DLD1 (cell line): ENCODE measurements around the gene TUBB2B.
"Not testable (repeated sequence)": the region's sequence is repeated elsewhere in the genome, so short reads cannot be mapped to it uniquely, and the experiment has no call there.

Experiments used
- in situ Hi-C: cut with HindIII; loops from 2 replicates; pipeline ENCODE4 v1.10.0; 2017; ENCODE audit warnings: low sequenced_read_pairs

TUBB2B gene

GRCh38 chr6:3258720-3259490 lies 31.5 kb upstream of the TUBB2B start, which contains the start of gene PSMG4:
TSS of gene PSMG4 (plus strand) at chr6:3258947. CDS start at chr6:3259023, 76 bp downstream.
- in situ Hi-C loops, result no loop called here

GRCh38 chr6:3258201-3258600 lies 30.7 kb upstream of the TUBB2B start:
- in situ Hi-C loops, result no loop called here

- in situ Hi-C loops, result no loop called here
These were observed 26.1 kb upstream of the TUBB2B start for GRCh38 chr6:3253597-3253961.

GRCh38 chr6:3252861-3253596 lies 25.6 kb upstream of the TUBB2B start:
- in situ Hi-C loops, result no loop called here

GRCh38 chr6:3252369-3252768 lies 24.9 kb upstream of the TUBB2B start:
- in situ Hi-C loops, result no loop called here

GRCh38 chr6:3251462-3252314 lies 24.2 kb upstream of the TUBB2B start:
- in situ Hi-C loops, result no loop called here

GRCh38 chr6:3250231-3250675 lies 22.8 kb upstream of the TUBB2B start:
- in situ Hi-C loops, result no loop called here

- in situ Hi-C loops, result no loop called here
These were observed 22.4 kb upstream of the TUBB2B start for GRCh38 chr6:3249821-3250220.

GRCh38 chr6:3247255-3248146 lies 20.0 kb upstream of the TUBB2B start:
- in situ Hi-C loops, result no loop called here

- in situ Hi-C loops, result no loop called here
These were observed 17.8 kb upstream of the TUBB2B start for GRCh38 chr6:3245216-3245615.

- in situ Hi-C loops, result not testable (repeated sequence)
These were observed 17.3 kb upstream of the TUBB2B start for GRCh38 chr6:3244832-3245161.

- in situ Hi-C loops, result no loop called here
These were observed 16.8 kb upstream of the TUBB2B start for GRCh38 chr6:3244003-3244831.

GRCh38 chr6:3242768-3243167 lies 15.3 kb upstream of the TUBB2B start:
- in situ Hi-C loops, result no loop called here

- in situ Hi-C loops, result not testable (repeated sequence)
These were observed 14.3 kb upstream of the TUBB2B start for GRCh38 chr6:3241745-3242144.

- in situ Hi-C loops, result no loop called here
These were observed 13.1 kb upstream of the TUBB2B start for GRCh38 chr6:3240595-3240994.

- in situ Hi-C loops, result no loop called here
These were observed 11.8 kb upstream of the TUBB2B start for GRCh38 chr6:3239110-3239830.

GRCh38 chr6:3237761-3238662 lies 10.6 kb upstream of the TUBB2B start:
- in situ Hi-C loops, result no loop called here

GRCh38 chr6:3236005-3236404 lies 8.6 kb upstream of the TUBB2B start:
- in situ Hi-C loops, result no loop called here
